HEK293 (cell line): ENCODE measurements around the gene PRDM5.
A peak's percentile ranks its signal among the peaks of the same experiment; 100 is the strongest.

ENCODE experiments used
- CTCF ChIA-PET: fragments of 350-600 bp; formaldehyde crosslinking; extraction: SDS; loops from one replicate; lab custom pipeline; 2021; ENCODE audit warnings: antibody characterized with exemption; lab: Yijun Ruan, JAX
- POLR2A ChIA-PET: fragments of 300-600 bp; formaldehyde crosslinking; extraction: SDS; loops from one replicate; lab custom pipeline; 2020; ENCODE audit warnings: antibody characterized with exemption, inconsistent platforms; lab: Yijun Ruan, JAX
- H3K27ac ChIP-seq: fragments of 200-500 bp; sonication (Bioruptor generic); 2 replicates; pipeline ENCODE4 v1.5.1; 2014; ENCODE audit warnings: low read depth, low read length, control low read depth, inconsistent platforms; ENCODE audit errors: extremely low read depth
- H3K36me3 ChIP-seq, 2 experiments: fragments of 200-500 bp in 1 of 2; sonication (Bioruptor generic) in 1 of 2; 1 replicate in 1 of 2; 2 replicates in 1 of 2; pipeline ENCODE4 v1.5.1; 2014 to 2017; ENCODE audit warnings: inconsistent platforms in 2 of 2, low read length in 2 of 2; ENCODE audit not compliant: control insufficient read depth in 2 of 2, insufficient read depth in 1 of 2
- H3K4me1 ChIP-seq: fragments of 200-500 bp; sonication (Bioruptor generic); 2 replicates; pipeline ENCODE4 v1.5.1; 2014; ENCODE audit warnings: mild to moderate bottlenecking, low read length, inconsistent platforms; ENCODE audit not compliant: control insufficient read depth, insufficient read depth
- H3K4me3 ChIP-seq: 2 replicates; pipeline ENCODE4 v1.5.1; 2011; ENCODE audit warnings: low read depth, mild to moderate bottlenecking, control low read depth, low read length, moderate library complexity
- H3K9me3 ChIP-seq: fragments of 200-500 bp; sonication (Bioruptor generic); 2 replicates; pipeline ENCODE4 v1.5.1; 2014; ENCODE audit warnings: low read depth, low read length, inconsistent platforms; ENCODE audit not compliant: control insufficient read depth, insufficient read depth
- HOXC10 ChIP-seq: sonication (generic); formaldehyde crosslinking; IDR thresholded peaks from 2 replicates; pipeline ENCODE4 v1.8.1; 2023; ENCODE audit warnings: mild to moderate bottlenecking, missing genetic modification reagents
- ZBTB11 ChIP-seq: fragments of 450-650 bp; formaldehyde crosslinking; conservative IDR thresholded peaks from 2 replicates; pipeline ENCODE4 v1.5.1; 2016; ENCODE audit warnings: low read depth, missing biosample characterization, missing genetic modification characterization
- ZFP69B ChIP-seq: fragments of 450-650 bp; formaldehyde crosslinking; IDR thresholded peaks from 2 replicates; pipeline ENCODE4 v1.5.1; 2016; ENCODE audit warnings: missing biosample characterization, missing genetic modification characterization
- ZNF112 ChIP-seq: fragments of 450-650 bp; formaldehyde crosslinking; IDR thresholded peaks from 2 replicates; pipeline ENCODE4 v1.5.0; 2017; ENCODE audit warnings: missing biosample characterization, missing genetic modification characterization
- ZNF175 ChIP-seq: fragments of 450-650 bp; formaldehyde crosslinking; IDR thresholded peaks from 2 replicates; pipeline ENCODE4 v1.5.1; 2016; ENCODE audit warnings: missing biosample characterization, missing genetic modification characterization
- ZNF18 ChIP-seq: fragments of 450-650 bp; formaldehyde crosslinking; IDR thresholded peaks from 2 replicates; pipeline ENCODE4 v1.5.1; 2016; ENCODE audit warnings: missing biosample characterization, missing genetic modification characterization
- ZNF341 ChIP-seq: fragments of 450-650 bp; formaldehyde crosslinking; IDR thresholded peaks from 2 replicates; pipeline ENCODE4; 2016; ENCODE audit warnings: low read depth, missing biosample characterization, missing genetic modification characterization
- ZNF37A ChIP-seq: fragments of 450-650 bp; IDR thresholded peaks from 2 replicates; pipeline ENCODE4 v1.5.1; 2018; ENCODE audit warnings: missing biosample characterization, missing genetic modification characterization
- ZNF416 ChIP-seq: fragments of 450-650 bp; formaldehyde crosslinking; IDR thresholded peaks from 2 replicates; pipeline ENCODE4 v1.5.1; 2016; ENCODE audit warnings: missing biosample characterization, missing genetic modification characterization
- ZNF501 ChIP-seq: fragments of 450-650 bp; formaldehyde crosslinking; IDR thresholded peaks from 2 replicates; pipeline ENCODE4 v1.5.1; 2016; ENCODE audit warnings: missing biosample characterization, missing genetic modification characterization
- ZNF549 ChIP-seq: fragments of 450-650 bp; IDR thresholded peaks from 2 replicates; pipeline ENCODE4 v1.5.1; 2018; ENCODE audit warnings: missing biosample characterization, missing genetic modification characterization, mild to moderate bottlenecking, inconsistent platforms, moderate library complexity
- ZNF639 ChIP-seq: fragments of 450-650 bp; formaldehyde crosslinking; IDR thresholded peaks from 2 replicates; pipeline ENCODE4 v1.5.1; 2016; ENCODE audit warnings: missing biosample characterization, missing genetic modification characterization
- ZNF704 ChIP-seq: fragments of 450-650 bp; formaldehyde crosslinking; IDR thresholded peaks from 2 replicates; pipeline ENCODE4 v1.5.1; 2016; ENCODE audit warnings: missing biosample characterization, missing genetic modification characterization
- ZNF76 ChIP-seq: fragments of 450-650 bp; formaldehyde crosslinking; IDR thresholded peaks from 2 replicates; pipeline ENCODE4; 2016; ENCODE audit warnings: low read depth, missing biosample characterization, missing genetic modification characterization, borderline replicate concordance
- ZNF768 ChIP-seq: fragments of 450-650 bp; formaldehyde crosslinking; IDR thresholded peaks from 2 replicates; pipeline ENCODE4 v1.5.1; 2018; ENCODE audit warnings: missing biosample characterization, mild to moderate bottlenecking, missing genetic modification characterization
- ZNF843 ChIP-seq: fragments of 450-650 bp; formaldehyde crosslinking; IDR thresholded peaks from 2 replicates; pipeline ENCODE4 v1.5.1; 2016; ENCODE audit warnings: missing biosample characterization, missing genetic modification characterization
- ZXDB ChIP-seq: fragments of 450-650 bp; formaldehyde crosslinking; IDR thresholded peaks from 2 replicates; pipeline ENCODE4 v1.5.1; 2016; ENCODE audit warnings: missing biosample characterization, missing genetic modification characterization
- TF ChIP-seq, protein P1 (sequence below): fragments of 450-650 bp; formaldehyde crosslinking; IDR thresholded peaks from 2 replicates; pipeline ENCODE4 v1.5.1; 2016; ENCODE audit warnings: missing biosample characterization, missing genetic modification characterization, low read depth

PRDM5 gene

GRCh38 chr4:120709991-120710390 lies 212.5 kb downstream of the PRDM5 start:
- Histone ChIP-seq H3K4me1 (no peaks in the 10 kb centered on the region), H3K27ac (no peak overlapping the region), H3K9me3 (no peaks in the 10 kb centered on the region), H3K36me3 (no peaks in the 10 kb centered on the region), H3K4me3 (no peak overlapping the region)
- ChIA-PET CTCF (interaction anchor here (0.5 kb wide), 1 partner anchor 268 kb away, joined by 4 read pairs; no protein-coding TSS in a partner anchor), POLR2A (no interaction called here)
- TF ChIP-seq ZNF175 (tag by site-specific recombination) = no peak
- TF ChIP-seq ZBTB11 (tag by site-specific recombination) = no peak

DNA sequence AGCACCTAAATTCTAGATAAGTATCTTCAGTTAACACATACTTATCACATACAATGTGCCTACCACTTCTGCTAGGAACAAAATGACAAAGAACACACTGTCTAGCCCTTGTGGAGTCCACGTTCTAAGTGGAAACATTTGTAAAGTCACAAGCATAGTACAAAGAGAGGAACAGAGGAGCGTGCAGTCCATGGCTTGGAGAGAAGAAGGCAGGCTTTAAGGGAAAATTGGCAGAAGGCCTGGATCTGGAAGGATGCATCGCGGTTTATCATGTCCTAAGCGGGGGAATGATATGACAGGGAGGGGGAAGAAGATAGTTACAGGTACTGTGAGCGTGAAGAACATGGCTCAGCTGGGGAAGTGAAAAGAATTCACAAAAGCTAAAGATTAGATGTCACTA lies 218.0 kb downstream of the PRDM5 start:
- Histone ChIP-seq H3K9me3 (no peaks in the 10 kb centered on the region), H3K4me3 (no peak overlapping the region)
- no peak for TF ChIP-seq ZNF843 (tag by site-specific recombination)
- TF ChIP-seq ZNF704 = no peak
- no peak for TF ChIP-seq ZXDB (tag by site-specific recombination)
- TF ChIP-seq HOXC10 (CRISPR knock-in tag) = no peak
- no peak for TF ChIP-seq ZNF341 (tag by site-specific recombination)
- TF ChIP-seq ZNF768 (tag by site-specific recombination) = no peak
- no peak for TF ChIP-seq ZNF76 (tag by site-specific recombination)
- no peak for TF ChIP-seq ZNF18 (tag by site-specific recombination)
- no peak for TF ChIP-seq ZNF112
- TF ChIP-seq, all 188 proteins: peak for 0
- Histone ChIP-seq H3K36me3 (no peaks in the 10 kb centered on the region), H3K27ac (no peak overlapping the region), H3K4me1 (no peaks in the 10 kb centered on the region)
- CTCF ChIA-PET = no interaction called here
- POLR2A ChIA-PET = no interaction called here

- CTCF ChIA-PET = no interaction called here
- H3K4me1 ChIP-seq = no peaks in the 10 kb centered on the region
These were observed 218.6 kb downstream of the PRDM5 start for GRCh38 chr4:120703908-120704307.

More at GRCh38 chr4:120703908-120704307, 218.6 kb downstream of the PRDM5 start:
- POLR2A ChIA-PET = no interaction called here
- TF ChIP-seq ZFP69B (tag by site-specific recombination) (no peak), ZNF501 (tag by site-specific recombination) (no peak), ZNF416 (no peak), ZNF549 (tag by site-specific recombination) (0 out of 2 replicates have a peak, but pooled peaks have one; percentile 47), ZXDB (tag by site-specific recombination) (no peak), ZNF639 (tag by site-specific recombination) (no peak), ZNF37A (tag by site-specific recombination) (no peak)
- TF ChIP-seq, protein P1, sequence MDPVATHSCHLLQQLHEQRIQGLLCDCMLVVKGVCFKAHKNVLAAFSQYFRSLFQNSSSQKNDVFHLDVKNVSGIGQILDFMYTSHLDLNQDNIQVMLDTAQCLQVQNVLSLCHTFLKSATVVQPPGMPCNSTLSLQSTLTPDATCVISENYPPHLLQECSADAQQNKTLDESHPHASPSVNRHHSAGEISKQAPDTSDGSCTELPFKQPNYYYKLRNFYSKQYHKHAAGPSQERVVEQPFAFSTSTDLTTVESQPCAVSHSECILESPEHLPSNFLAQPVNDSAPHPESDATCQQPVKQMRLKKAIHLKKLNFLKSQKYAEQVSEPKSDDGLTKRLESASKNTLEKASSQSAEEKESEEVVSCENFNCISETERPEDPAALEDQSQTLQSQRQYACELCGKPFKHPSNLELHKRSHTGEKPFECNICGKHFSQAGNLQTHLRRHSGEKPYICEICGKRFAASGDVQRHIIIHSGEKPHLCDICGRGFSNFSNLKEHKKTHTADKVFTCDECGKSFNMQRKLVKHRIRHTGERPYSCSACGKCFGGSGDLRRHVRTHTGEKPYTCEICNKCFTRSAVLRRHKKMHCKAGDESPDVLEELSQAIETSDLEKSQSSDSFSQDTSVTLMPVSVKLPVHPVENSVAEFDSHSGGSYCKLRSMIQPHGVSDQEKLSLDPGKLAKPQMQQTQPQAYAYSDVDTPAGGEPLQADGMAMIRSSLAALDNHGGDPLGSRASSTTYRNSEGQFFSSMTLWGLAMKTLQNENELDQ (tag by site-specific recombination) = no peak
- no peak overlapping the region for H3K4me3 ChIP-seq
- H3K9me3 ChIP-seq = no peaks in the 10 kb centered on the region
- H3K36me3 ChIP-seq = no peaks in the 10 kb centered on the region
- no peak overlapping the region for H3K27ac ChIP-seq
